ENCODE data around the gene NDUFC2.
"Not testable (repeated sequence)": the region's sequence is repeated elsewhere in the genome, so short reads cannot be mapped to it uniquely, and the experiment has no call there.

The NDUFC2 gene

GRCh38 chr11:78085972-78086371 is 6.3 kb upstream of the NDUFC2 start:
- TF ChIP-seq CTCF (IDR thresholded peaks at IDR 0.05; ENCODE audit: borderline replicate concordance, insufficient read depth, low read depth, low read length) = no peak
- H3K4me3 ChIP-seq (ENCODE audit: low read depth, low read length) = no peak overlapping the region

GRCh38 chr11:78084506-78084905 is 4.8 kb upstream of the NDUFC2 start:
- not testable (repeated sequence) for H3K4me3 ChIP-seq (ENCODE audit: low read depth, low read length)

- TF ChIP-seq CTCF (IDR thresholded peaks at IDR 0.05; ENCODE audit: borderline replicate concordance, insufficient read depth, low read depth, low read length) = no peak
These were observed 3.4 kb upstream of the NDUFC2 start for GRCh38 chr11:78083021-78083420.

GRCh38 chr11:78082146-78082545 is 2.5 kb upstream of the NDUFC2 start:
- no peak for TF ChIP-seq CTCF (IDR thresholded peaks at IDR 0.05; ENCODE audit: borderline replicate concordance, insufficient read depth, low read depth, low read length)

More at GRCh38 chr11:78083021-78083420, 3.4 kb upstream of the NDUFC2 start:
- H3K4me3 ChIP-seq (ENCODE audit: low read depth, low read length) = no peak overlapping the region

GRCh38 chr11:78081583-78081982 is 1.9 kb upstream of the NDUFC2 start:
- no peak overlapping the region for H3K4me3 ChIP-seq (ENCODE audit: low read depth, low read length)
- no peak for TF ChIP-seq CTCF (IDR thresholded peaks at IDR 0.05; ENCODE audit: borderline replicate concordance, insufficient read depth, low read depth, low read length)

More at GRCh38 chr11:78082146-78082545, 2.5 kb upstream of the NDUFC2 start:
- H3K4me3 ChIP-seq (ENCODE audit: low read depth, low read length) = no peak overlapping the region

- no peak for TF ChIP-seq CTCF (IDR thresholded peaks at IDR 0.05; ENCODE audit: borderline replicate concordance, insufficient read depth, low read depth, low read length)
- no peak overlapping the region for H3K4me3 ChIP-seq (ENCODE audit: low read depth, low read length)
These were observed 1.3 kb upstream of the NDUFC2 start for GRCh38 chr11:78080818-78081495.

DNA sequence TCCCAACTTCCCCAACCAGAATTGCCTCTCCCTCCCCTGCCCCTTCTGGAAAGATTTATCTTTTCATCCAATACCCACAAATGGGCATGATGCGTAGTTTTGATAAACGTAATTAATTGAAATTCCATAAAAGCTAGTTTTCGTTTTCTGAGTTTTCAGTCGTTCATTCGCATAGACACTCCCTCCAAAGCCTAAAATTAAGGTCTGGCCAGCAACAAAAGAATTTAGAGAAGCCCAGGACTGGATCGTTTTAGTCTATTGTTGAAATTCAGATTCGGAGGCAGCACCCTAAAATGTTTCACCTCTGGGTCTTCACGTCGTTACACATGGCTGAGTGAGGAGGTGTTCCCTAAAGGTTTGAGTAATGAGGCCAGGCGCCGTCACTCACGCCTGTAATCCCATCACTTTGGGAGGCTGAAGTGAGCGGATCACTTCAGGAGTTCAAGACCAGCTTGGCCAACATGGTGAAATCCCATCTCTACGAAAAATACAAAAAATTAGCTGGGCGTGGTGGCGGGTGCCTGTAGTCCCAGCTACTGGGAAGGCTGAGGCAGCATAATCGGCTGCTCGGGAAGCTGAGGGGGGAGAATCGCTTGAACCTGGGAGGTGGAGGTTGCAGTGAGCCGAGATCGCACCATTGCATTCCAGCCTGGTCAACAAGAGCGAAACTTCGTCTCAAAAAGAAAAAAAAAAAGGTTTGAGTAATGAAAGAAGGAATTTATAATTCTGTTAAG is 589 bp upstream of the NDUFC2 start:
- H3K4me3 ChIP-seq (ENCODE audit: low read depth, low read length) = peak overlapping the region; percentile 94
- no peak for TF ChIP-seq CTCF (IDR thresholded peaks at IDR 0.05; ENCODE audit: borderline replicate concordance, insufficient read depth, low read depth, low read length)

All from GM12875 (cell line).